ENCODE measurements around the gene STRAP. TPM values are rescaled to one million over a fixed set of nuclear protein-coding genes. Genes with fewer than 3 reads are reported as not detected.

The STRAP gene
- total and polyA plus RNA-seq, 2 experiments from 2014 or later = 229 to 403 TPM

GRCh38 chr12:15924956-15925355, 42.8 kb downstream of the STRAP start:
- ATAC-seq (no peak), DNase-seq (ENCODE audit: low spot score) (no peak)
- no peak overlapping the region for H3K4me3 Mint-ChIP-seq
- Histone ChIP-seq H3K9me2 (ENCODE audit: insufficient read depth) (no peaks in the 10 kb centered on the region), H3K4me1 (ENCODE audit: insufficient read depth) (peaks cover 15% of the 10 kb centered on the region), H3F3A (replicated peaks; ENCODE audit: low read depth) (no peaks in the 10 kb centered on the region), H3K4me3 (no peak overlapping the region), H4K20me1 (replicated peaks; ENCODE audit: insufficient read depth) (no peaks in the 10 kb centered on the region), H3K27me3 (ENCODE audit: insufficient read depth) (no peaks in the 10 kb centered on the region), H3K36me3 (ENCODE audit: insufficient read depth) (no peaks in the 10 kb centered on the region), H3K27ac (ENCODE audit: low read depth) (no peak overlapping the region), H3K79me2 (replicated peaks; ENCODE audit: insufficient read depth) (no peaks in the 10 kb centered on the region), H3K4me2 (no peak overlapping the region), H2AFZ (no peak overlapping the region)
- no peak for TF ChIP-seq EZH2 (IDR thresholded peaks at IDR 0.05; ENCODE audit: low read depth, unreplicated experiment)
- TF ChIP-seq CTCF (conservative IDR thresholded peaks at IDR 0.05; ENCODE audit: low read depth in 2 of 2) = no peak
- no peak for TF ChIP-seq EZH2phosphoT487 (IDR thresholded peaks at IDR 0.05; ENCODE audit: unreplicated experiment)
- no peak for TF ChIP-seq CREB1 (CRISPR knock-in tag; IDR thresholded peaks at IDR 0.05; ENCODE audit: low read depth)
- no peak for TF ChIP-seq ZNF114 (CRISPR knock-in tag; IDR thresholded peaks at IDR 0.05)
- no peak for TF ChIP-seq NANOG (IDR thresholded peaks at IDR 0.05; ENCODE audit: borderline replicate concordance)
- no peak for TF ChIP-seq STAT1 (IDR thresholded peaks at IDR 0.05; ENCODE audit: unreplicated experiment)
- TF ChIP-seq JUNB (IDR thresholded peaks at IDR 0.05; ENCODE audit: unreplicated experiment) = no peak
- TF ChIP-seq, protein P1, sequence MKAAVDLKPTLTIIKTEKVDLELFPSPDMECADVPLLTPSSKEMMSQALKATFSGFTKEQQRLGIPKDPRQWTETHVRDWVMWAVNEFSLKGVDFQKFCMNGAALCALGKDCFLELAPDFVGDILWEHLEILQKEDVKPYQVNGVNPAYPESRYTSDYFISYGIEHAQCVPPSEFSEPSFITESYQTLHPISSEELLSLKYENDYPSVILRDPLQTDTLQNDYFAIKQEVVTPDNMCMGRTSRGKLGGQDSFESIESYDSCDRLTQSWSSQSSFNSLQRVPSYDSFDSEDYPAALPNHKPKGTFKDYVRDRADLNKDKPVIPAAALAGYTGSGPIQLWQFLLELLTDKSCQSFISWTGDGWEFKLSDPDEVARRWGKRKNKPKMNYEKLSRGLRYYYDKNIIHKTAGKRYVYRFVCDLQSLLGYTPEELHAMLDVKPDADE (IDR thresholded peaks at IDR 0.05) = no peak
- TF ChIP-seq POLR2AphosphoS5 (IDR thresholded peaks at IDR 0.05; ENCODE audit: low read depth) = no peak
- TF ChIP-seq ZNF462 (CRISPR knock-in tag; IDR thresholded peaks at IDR 0.05) = no peak
- TF ChIP-seq, protein P2, sequence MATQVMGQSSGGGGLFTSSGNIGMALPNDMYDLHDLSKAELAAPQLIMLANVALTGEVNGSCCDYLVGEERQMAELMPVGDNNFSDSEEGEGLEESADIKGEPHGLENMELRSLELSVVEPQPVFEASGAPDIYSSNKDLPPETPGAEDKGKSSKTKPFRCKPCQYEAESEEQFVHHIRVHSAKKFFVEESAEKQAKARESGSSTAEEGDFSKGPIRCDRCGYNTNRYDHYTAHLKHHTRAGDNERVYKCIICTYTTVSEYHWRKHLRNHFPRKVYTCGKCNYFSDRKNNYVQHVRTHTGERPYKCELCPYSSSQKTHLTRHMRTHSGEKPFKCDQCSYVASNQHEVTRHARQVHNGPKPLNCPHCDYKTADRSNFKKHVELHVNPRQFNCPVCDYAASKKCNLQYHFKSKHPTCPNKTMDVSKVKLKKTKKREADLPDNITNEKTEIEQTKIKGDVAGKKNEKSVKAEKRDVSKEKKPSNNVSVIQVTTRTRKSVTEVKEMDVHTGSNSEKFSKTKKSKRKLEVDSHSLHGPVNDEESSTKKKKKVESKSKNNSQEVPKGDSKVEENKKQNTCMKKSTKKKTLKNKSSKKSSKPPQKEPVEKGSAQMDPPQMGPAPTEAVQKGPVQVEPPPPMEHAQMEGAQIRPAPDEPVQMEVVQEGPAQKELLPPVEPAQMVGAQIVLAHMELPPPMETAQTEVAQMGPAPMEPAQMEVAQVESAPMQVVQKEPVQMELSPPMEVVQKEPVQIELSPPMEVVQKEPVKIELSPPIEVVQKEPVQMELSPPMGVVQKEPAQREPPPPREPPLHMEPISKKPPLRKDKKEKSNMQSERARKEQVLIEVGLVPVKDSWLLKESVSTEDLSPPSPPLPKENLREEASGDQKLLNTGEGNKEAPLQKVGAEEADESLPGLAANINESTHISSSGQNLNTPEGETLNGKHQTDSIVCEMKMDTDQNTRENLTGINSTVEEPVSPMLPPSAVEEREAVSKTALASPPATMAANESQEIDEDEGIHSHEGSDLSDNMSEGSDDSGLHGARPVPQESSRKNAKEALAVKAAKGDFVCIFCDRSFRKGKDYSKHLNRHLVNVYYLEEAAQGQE (IDR thresholded peaks at IDR 0.05; ENCODE audit: unreplicated experiment) = no peak
- TF ChIP-seq ZNF331 (CRISPR knock-in tag; IDR thresholded peaks at IDR 0.05; ENCODE audit: low read depth) = no peak
- peaks cover 36% of the 10 kb centered on the region for H3K4me1 Mint-ChIP-seq
- H3K27ac Mint-ChIP-seq = no peak overlapping the region
- no peaks in the 10 kb centered on the region for H3K27me3 Mint-ChIP-seq (ENCODE audit: insufficient read depth, low read depth, poor library complexity)
- H3K36me3 Mint-ChIP-seq (ENCODE audit: low read depth) = no peaks in the 10 kb centered on the region
- no peaks in the 10 kb centered on the region for H3K9me3 Mint-ChIP-seq
